Thymus (tissue), 11 donors: ENCODE results near the gene MRPL28. TPM values are rescaled to one million over a fixed set of nuclear protein-coding genes. Genes with fewer than 3 reads are reported as not detected.
"Not testable (repeated sequence)": the region's sequence is repeated elsewhere in the genome, so short reads cannot be mapped to it uniquely, and the experiment has no call there.

Experiments used
- DNase-seq, 9 donors: peaks; one replicate each; pipeline ENCODE4 v3.0.0-alpha.2; 2013; ENCODE audit warnings: low spot score in 9 of 9, low read depth in 6 of 9, missing footprints in 1 of 9
- H3K27ac ChIP-seq, 2 donors: one replicate each; pipeline ENCODE4 v1.5.1; 2013; ENCODE audit warnings: control low read depth in 1 of 2, low read depth in 1 of 2, low read length in 1 of 2, mild to moderate bottlenecking in 1 of 2, moderate library complexity in 1 of 2
- H3K27me3 ChIP-seq, 2 donors: one replicate each; pipeline ENCODE4 v1.5.1; 2013; ENCODE audit warnings: low read length in 1 of 2; ENCODE audit not compliant: control insufficient read depth in 2 of 2, insufficient read depth in 1 of 2
- H3K36me3 ChIP-seq, 2 donors: one replicate each; pipeline ENCODE4 v1.5.1; 2013; ENCODE audit warnings: low read length in 1 of 2, mild to moderate bottlenecking in 1 of 2, moderate library complexity in 1 of 2; ENCODE audit not compliant: control insufficient read depth in 2 of 2, insufficient read depth in 2 of 2
- H3K4me1 ChIP-seq, 2 donors: one replicate each; pipeline ENCODE4 v1.5.1; 2013; ENCODE audit warnings: low read length in 2 of 2; ENCODE audit not compliant: control insufficient read depth in 2 of 2, insufficient read depth in 2 of 2
- H3K4me3 ChIP-seq, 2 donors: one replicate each; pipeline ENCODE4 v1.5.1; 2013; ENCODE audit warnings: low read length in 2 of 2, control low read depth in 1 of 2, mild to moderate bottlenecking in 1 of 2
- H3K9me3 ChIP-seq, 2 donors: one replicate each; pipeline ENCODE4 v1.5.1; 2013; ENCODE audit warnings: low read length in 1 of 2, mild to moderate bottlenecking in 1 of 2; ENCODE audit not compliant: control insufficient read depth in 2 of 2, insufficient read depth in 1 of 2
- WGBS: extraction: QIAGEN DNeasy Blood & Tissue Kit; methylation state at CpG from one replicate; pipeline ENCODE4 v1.1.7; 2013; 5-methylcytosine and 5-hydroxymethylcytosine counted together
- polyA plus RNA-seq: library from polyadenylated mRNA; stranded (reverse); fragments of 200-250 nt; gene quantifications from one replicate; pipeline ENCODE4 v1.2.3, GENCODE V29; 2013
- total RNA-seq: library from RNA; stranded (reverse); fragments of 120-200 nt; gene quantifications from one replicate; pipeline ENCODE4 v1.2.4, GENCODE V29; 2013
- donor health status: healthy.

MRPL28 gene
- total and polyA plus RNA-seq, 2 donors, result 64.2 to 79.4 TPM

GRCh38 chr16:340370-341091, 29.8 kb downstream of the MRPL28 start:
- no peak overlapping the region for H3K27ac ChIP-seq
- DNase-seq, result no peak
- H3K4me3 ChIP-seq, result no peak overlapping the region
- H3K27me3 ChIP-seq, result no peaks in the 10 kb centered on the region
- H3K36me3 ChIP-seq, result peaks cover 8 to 12% of the 10 kb centered on the region in 2 donors
- peaks cover 0 to 12% of the 10 kb centered on the region in 2 donors for H3K4me1 ChIP-seq
- 97% methylated on average over 23 of the region's 23 CpGs for WGBS
- H3K9me3 ChIP-seq, result no peaks in the 10 kb centered on the region

- peaks cover 0 to 12% of the 10 kb centered on the region in 2 donors for H3K4me1 ChIP-seq
- H3K9me3 ChIP-seq, result no peaks in the 10 kb centered on the region
- no peaks in the 10 kb centered on the region for H3K27me3 ChIP-seq
- H3K27ac ChIP-seq, result no peak overlapping the region
- H3K36me3 ChIP-seq, result peaks cover 2 to 6% of the 10 kb centered on the region in 2 donors
- 31% methylated on average over 5 of the region's 5 CpGs for WGBS
- no peak overlapping the region for H3K4me3 ChIP-seq
- DNase-seq, result peak in 1 of 9 donors; percentile 18
These were observed 30.7 kb downstream of the MRPL28 start for GRCh38 chr16:339680-340079.

- Histone ChIP-seq H3K27ac (no peak overlapping the region), H3K27me3 (no peaks in the 10 kb centered on the region), H3K9me3 (no peaks in the 10 kb centered on the region), H3K4me3 (no peak overlapping the region), H3K4me1 (peaks cover 0 to 12% of the 10 kb centered on the region in 2 donors), H3K36me3 (peaks cover 0 to 4% of the 10 kb centered on the region in 2 donors)
- DNase-seq, result no peak
- 95% methylated on average over 21 of the region's 21 CpGs for WGBS
These were observed 32.3 kb downstream of the MRPL28 start for GRCh38 chr16:337975-338575.

DNA sequence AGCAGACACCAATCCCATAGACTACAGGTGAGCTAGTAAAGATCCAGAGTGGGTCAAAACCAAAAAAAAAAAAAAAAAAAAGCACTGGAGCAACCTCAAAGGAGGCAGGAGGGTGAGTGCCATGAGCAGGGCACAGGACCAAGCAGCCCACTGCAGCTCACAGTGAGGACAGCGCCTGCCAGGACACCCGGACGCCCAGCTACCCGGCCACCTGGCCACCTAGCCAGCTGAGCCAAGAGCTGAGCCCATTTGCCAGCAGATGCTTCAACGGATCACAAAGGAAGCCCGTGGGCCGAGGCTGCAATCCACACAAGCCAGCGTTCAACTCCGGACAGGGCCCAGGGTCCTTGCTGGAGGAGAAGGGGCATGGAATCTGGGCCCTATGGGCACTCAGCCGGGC, 32.9 kb downstream of the MRPL28 start:
- H3K4me3 ChIP-seq, result no peak overlapping the region
- WGBS, result 97% methylated on average over 10 of the region's 10 CpGs
- no peaks in the 10 kb centered on the region for H3K9me3 ChIP-seq
- H3K27ac ChIP-seq, result no peak overlapping the region
- no peak for DNase-seq
- H3K4me1 ChIP-seq, result peaks cover 0 to 10% of the 10 kb centered on the region in 2 donors
- H3K27me3 ChIP-seq, result no peaks in the 10 kb centered on the region
- H3K36me3 ChIP-seq, result peaks cover 0 to 2% of the 10 kb centered on the region in 2 donors

- no peak for DNase-seq
These were observed 34.1 kb downstream of the MRPL28 start for GRCh38 chr16:336269-336668.

GRCh38 chr16:334861-335632, 35.3 kb downstream of the MRPL28 start:
- not testable (repeated sequence) for H3K36me3 ChIP-seq, H3K4me1 ChIP-seq, DNase-seq, H3K27me3 ChIP-seq, H3K4me3 ChIP-seq, H3K9me3 ChIP-seq, H3K27ac ChIP-seq
- 93% methylated on average over 11 of the region's 11 CpGs for WGBS

More at GRCh38 chr16:336269-336668, 34.1 kb downstream of the MRPL28 start:
- Histone ChIP-seq H3K27ac (no peak overlapping the region), H3K4me1 (peaks cover 0 to 10% of the 10 kb centered on the region in 2 donors), H3K27me3 (no peaks in the 10 kb centered on the region), H3K4me3 (no peak overlapping the region), H3K9me3 (no peaks in the 10 kb centered on the region), H3K36me3 (no peaks in the 10 kb centered on the region)
- 95% methylated on average over 11 of the region's 11 CpGs for WGBS

GRCh38 chr16:334164-334832, 36.0 kb downstream of the MRPL28 start:
- H3K9me3 ChIP-seq, H3K27ac ChIP-seq, H3K36me3 ChIP-seq, H3K4me1 ChIP-seq, H3K27me3 ChIP-seq, H3K4me3 ChIP-seq, DNase-seq: not testable (repeated sequence)
- WGBS, result 98% methylated on average over 5 of the region's 5 CpGs

- H3K4me1 ChIP-seq, result no peaks in the 10 kb centered on the region
- no peak for DNase-seq
- WGBS, result 96% methylated on average over 6 of the region's 6 CpGs
- no peak overlapping the region for H3K4me3 ChIP-seq
- no peaks in the 10 kb centered on the region for H3K27me3 ChIP-seq
- no peak overlapping the region for H3K27ac ChIP-seq
- H3K36me3 ChIP-seq, result peaks cover 0 to 8% of the 10 kb centered on the region in 2 donors
- no peaks in the 10 kb centered on the region for H3K9me3 ChIP-seq
These were observed 36.8 kb downstream of the MRPL28 start for GRCh38 chr16:333406-334094.
